ENCODE data around the gene TCF19. TPM values are rescaled to one million over a fixed set of nuclear protein-coding genes. Genes with fewer than 3 reads are reported as not detected.
A peak's percentile ranks its signal among the peaks of the same experiment; 100 is the strongest.

Gene TCF19
- total RNA-seq, 1 experiment from 2014 or later = 26.0 TPM

GRCh38 chr6:31157513-31158139 lies 763 bp upstream of the TCF19 start, which contains the start of gene CCHCR1:
Gene CCHCR1 (minus strand): TSS chr6:31157802. CDS start chr6:31157600, 202 bp downstream.
- H3K27ac ChIP-seq = no peak within 1 kb of the TSS
- ChIA-PET POLR2A (ENCODE audit: unreplicated experiment) (no interaction called here), CTCF (interaction anchor here (0.6 to 1.2 kb wide), 2 partner anchors 17 to 35 kb away, joined by 3 to 4 read pairs; no protein-coding TSS in a partner anchor)
- no peaks in the 10 kb centered on the region for H3F3A ChIP-seq (ENCODE audit: insufficient read depth, low read depth)
- no peaks in the 10 kb centered on the region for H3K9me2 ChIP-seq (ENCODE audit: insufficient read depth)
- BruUV-seq (replicated peaks) = no TSS peak
- TF ChIP-seq EZH2 (IDR thresholded peaks at IDR 0.05; ENCODE audit: low read depth) = no peak
- TF ChIP-seq CTCF (conservative IDR thresholded peaks at IDR 0.05) = no peak
- peak within 1 kb of the TSS; percentile 94 for H3K4me2 ChIP-seq
- no peaks in the 10 kb centered on the region for H3K9me3 ChIP-seq (ENCODE audit: insufficient read depth, low read depth)
- no peaks in the 10 kb centered on the region for H3K27me3 ChIP-seq (ENCODE audit: insufficient read depth, low read depth)
- intact Hi-C loops (cut with micrococcal nuclease; ENCODE audit: unreplicated experiment) = loop anchor here (1.0 to 2.0 kb wide), 2 partner anchors 12 to 35 kb away; no protein-coding TSS in a partner anchor
- no peaks in the 10 kb centered on the region for H3K36me3 ChIP-seq (ENCODE audit: low read depth)
- no peaks in the 10 kb centered on the region for H3K79me2 ChIP-seq (ENCODE audit: low read depth)
- no peaks in the 10 kb centered on the region; the same call in 1 of the 2 replicates for H4K20me1 ChIP-seq (ENCODE audit: insufficient read depth)
- H3K4me1 ChIP-seq (replicated peaks; ENCODE audit: insufficient read depth) = peaks cover 16% of the 10 kb centered on the region
- peak within 1 kb of the TSS; percentile 96 for H2AFZ ChIP-seq
- no peak for DNase-seq
- H3K4me3 ChIP-seq = peak within 1 kb of the TSS; percentile 89

- peak in 1 of 2 experiments; percentile 40 for DNase-seq
- H3K4me3 ChIP-seq = peak overlapping the region; percentile 89
- TSS peak; percentile 59 for BruUV-seq (replicated peaks)
- H3K27me3 ChIP-seq (ENCODE audit: insufficient read depth, low read depth) = no peaks in the 10 kb centered on the region
- peaks cover 16% of the 10 kb centered on the region for H3K4me1 ChIP-seq (replicated peaks; ENCODE audit: insufficient read depth)
- no peaks in the 10 kb centered on the region for H3K36me3 ChIP-seq (ENCODE audit: low read depth)
- H2AFZ ChIP-seq = peak overlapping the region; percentile 96
- intact Hi-C loops (cut with micrococcal nuclease; ENCODE audit: unreplicated experiment) = loop anchor here (1.0 to 2.0 kb wide), 2 partner anchors 10 to 34 kb away; no protein-coding TSS in a partner anchor
- no peaks in the 10 kb centered on the region for H3K79me2 ChIP-seq (ENCODE audit: low read depth)
- no peaks in the 10 kb centered on the region; the same call in 1 of the 2 replicates for H4K20me1 ChIP-seq (ENCODE audit: insufficient read depth)
- ChIA-PET CTCF (interaction anchor here (0.6 to 0.7 kb wide), 3 partner anchors 16 to 207 kb away, joined by 3 read pairs; no protein-coding TSS in a partner anchor), POLR2A (ENCODE audit: unreplicated experiment) (interaction anchor here (0.5 to 0.9 kb wide), 6 partner anchors 10 to 946 kb away, joined by 3 to 11 read pairs (median 4); partner anchors contain the start of gene TRIM26)
- TF ChIP-seq CTCF (conservative IDR thresholded peaks at IDR 0.05) (no peak), EZH2 (IDR thresholded peaks at IDR 0.05; ENCODE audit: low read depth) (no peak)
- H3K9me3 ChIP-seq (ENCODE audit: insufficient read depth, low read depth) = no peaks in the 10 kb centered on the region
- H3F3A ChIP-seq (ENCODE audit: insufficient read depth, low read depth) = no peaks in the 10 kb centered on the region
- H3K27ac ChIP-seq = no peak overlapping the region
- H3K4me2 ChIP-seq = peak overlapping the region; percentile 81
- H3K9me2 ChIP-seq (ENCODE audit: insufficient read depth) = no peaks in the 10 kb centered on the region
These were observed 770 bp downstream of the TCF19 start for GRCh38 chr6:31158863-31159855.

All from PC-9 (cell line).